H1 (cell line): ENCODE results near the gene COPS7A. TPM values are rescaled to one million over a fixed set of nuclear protein-coding genes. Genes with fewer than 3 reads are reported as not detected.
A peak's percentile ranks its signal among the peaks of the same experiment; 100 is the strongest.

ENCODE experiments used
- CTCF ChIA-PET: fragments of 300-600 bp; sonication (Branson Sonifier 250); formaldehyde crosslinking; loops from one replicate; lab custom pipeline; 2021; ENCODE audit not compliant: partially characterized antibody; lab: Charles Lee
- POLR2A ChIA-PET: fragments of 300-600 bp; sonication (Branson Sonifier 250); formaldehyde crosslinking; loops from one replicate; lab custom pipeline; 2021; ENCODE audit warnings: inconsistent platforms; ENCODE audit not compliant: partially characterized antibody; lab: Charles Lee
- DNase-seq, 2 experiments: peaks; one replicate each; pipeline versions ENCODE4 v3.0.0 to v3.0.0-alpha.2; 2010 to 2022; ENCODE audit warnings: low spot score in 2 of 2, low read depth in 1 of 2, mixed read lengths in 1 of 2
- FAIRE-seq: peaks from 2 replicates; lab custom pipeline; 2011; peaks lifted over from hg19 to GRCh38; lab: Jason Lieb, UNC
- H2AFZ ChIP-seq: 2 replicates; pipeline ENCODE4 v1.8.1; 2012; ENCODE audit warnings: low read length, inconsistent platforms
- H2AK5ac ChIP-seq: 2 replicates; pipeline ENCODE4 v1.6.1; 2013; ENCODE audit warnings: low read depth, low read length
- H2BK120ac ChIP-seq: replicated peaks from 2 replicates; pipeline ENCODE3; 2013; ENCODE audit warnings: low read depth, low read length, inconsistent platforms
- H2BK12ac ChIP-seq: 2 replicates; pipeline ENCODE4 v1.6.1; 2013; ENCODE audit warnings: low read depth, low read length
- H2BK15ac ChIP-seq: 2 replicates; pipeline ENCODE4 v1.6.1; 2013; ENCODE audit warnings: low read length
- H2BK20ac ChIP-seq: 2 replicates; pipeline ENCODE4 v1.6.1; 2013; ENCODE audit warnings: low read length
- H2BK5ac ChIP-seq: 2 replicates; pipeline ENCODE4 v1.6.1; 2013; ENCODE audit warnings: low read depth, low read length
- H3K14ac ChIP-seq: 2 replicates; pipeline ENCODE4 v1.6.1; 2013; ENCODE audit warnings: inconsistent platforms; ENCODE audit not compliant: insufficient read length
- H3K18ac ChIP-seq: 2 replicates; pipeline ENCODE4 v1.6.1; 2013; ENCODE audit warnings: low read length; ENCODE audit errors: extremely low read depth
- H3K23ac ChIP-seq: 2 replicates; pipeline ENCODE4 v1.6.1; 2013; ENCODE audit warnings: inconsistent platforms; ENCODE audit not compliant: insufficient read length
- H3K23me2 ChIP-seq: 2 replicates; pipeline ENCODE4 v1.6.1; 2013; ENCODE audit warnings: low read depth, low read length
- H3K27ac ChIP-seq: 2 replicates; pipeline ENCODE4 v1.6.1; 2011; ENCODE audit warnings: low read depth, low read length, inconsistent platforms
- H3K27me3 ChIP-seq, 4 experiments: replicated peaks in 1 of 4; 1 replicate in 1 of 4; 2 replicates in 3 of 4; pipeline versions ENCODE4 v1.6.1 to v1.8.1; 2011 to 2013; ENCODE audit warnings: low read length in 3 of 4, mild to moderate bottlenecking in 3 of 4, inconsistent platforms in 2 of 4, mixed read lengths in 2 of 4, moderate library complexity in 1 of 4; ENCODE audit not compliant: control insufficient read depth in 3 of 4, insufficient read depth in 3 of 4; ENCODE audit errors: extremely low read depth in 1 of 4
- H3K36me3 ChIP-seq, 4 experiments: 2 replicates each; pipeline versions ENCODE4 v1.6.1 to v1.8.1; 2011 to 2013; ENCODE audit warnings: mild to moderate bottlenecking in 4 of 4, low read length in 3 of 4, moderate library complexity in 2 of 4, control low read depth in 1 of 4, inconsistent platforms in 1 of 4; ENCODE audit not compliant: insufficient read depth in 4 of 4, control insufficient read depth in 2 of 4
- H3K4ac ChIP-seq: replicated peaks from 2 replicates; pipeline ENCODE3; 2013; ENCODE audit warnings: low read length, low read depth, mixed read lengths, inconsistent platforms; ENCODE audit not compliant: insufficient read length
- H3K4me1 ChIP-seq, 4 experiments: replicated peaks in 1 of 4; 1 replicate in 1 of 4; 2 replicates in 3 of 4; pipeline versions ENCODE4 v1.6.1 to v1.8.1; 2011 to 2013; ENCODE audit warnings: low read length in 3 of 4, inconsistent platforms in 2 of 4, mixed read lengths in 1 of 4; ENCODE audit not compliant: insufficient read depth in 4 of 4, control insufficient read depth in 3 of 4
- H3K4me2 ChIP-seq, 2 experiments: 2 replicates each; pipeline versions ENCODE4 v1.6.1 to v1.8.1; 2011 to 2013; ENCODE audit warnings: low read depth in 2 of 2, low read length in 2 of 2, control low read depth in 1 of 2, inconsistent platforms in 1 of 2, mild to moderate bottlenecking in 1 of 2; ENCODE audit not compliant: insufficient read depth in 1 of 2
- H3K4me3 ChIP-seq, 4 experiments: fragments of 200-600, 300-600 bp in 1 of 4; sonication (generic), shearing (Covaris generic), sonication (Bioruptor Twin) in 1 of 4; 2 replicates each; pipeline versions ENCODE4 v1.5.1 to v1.8.1; 2011 to 2016; ENCODE audit warnings: low read length in 4 of 4, low read depth in 3 of 4, control low read depth in 2 of 4, inconsistent platforms in 2 of 4, mild to moderate bottlenecking in 2 of 4, mixed read lengths in 1 of 4, moderate library complexity in 1 of 4; ENCODE audit not compliant: insufficient read depth in 2 of 4; ENCODE audit errors: extremely low read depth in 1 of 4
- H3K56ac ChIP-seq: replicated peaks from 2 replicates; pipeline ENCODE3; 2013; ENCODE audit warnings: low read depth, mild to moderate bottlenecking, mixed read lengths, low read length, inconsistent platforms; ENCODE audit not compliant: insufficient read length
- H3K79me1 ChIP-seq: 2 replicates; pipeline ENCODE4 v1.6.1; 2013; ENCODE audit warnings: low read depth, low read length, control low read depth
- H3K79me2 ChIP-seq, 2 experiments: 2 replicates each; pipeline versions ENCODE4 v1.6.1 to v1.8.1; 2012 to 2013; ENCODE audit warnings: low read length in 2 of 2, mild to moderate bottlenecking in 2 of 2, inconsistent platforms in 1 of 2; ENCODE audit not compliant: insufficient read depth in 2 of 2, control insufficient read depth in 1 of 2
- H3K9ac ChIP-seq, 4 experiments: replicated peaks in 1 of 4; 1 replicate in 1 of 4; 2 replicates in 3 of 4; pipeline versions ENCODE4 v1.6.1 to v1.8.1; 2011 to 2013; ENCODE audit warnings: low read depth in 3 of 4, low read length in 3 of 4, control low read depth in 2 of 4, mild to moderate bottlenecking in 2 of 4, moderate library complexity in 2 of 4, inconsistent platforms in 1 of 4; ENCODE audit errors: extremely low read depth in 1 of 4
- H3K9me3 ChIP-seq, 2 experiments: 2 replicates each; pipeline versions ENCODE4 v1.6.1 to v1.8.1; 2012 to 2013; ENCODE audit warnings: mild to moderate bottlenecking in 2 of 2, moderate library complexity in 2 of 2, control low read depth in 1 of 2, inconsistent platforms in 1 of 2, low read depth in 1 of 2, low read length in 1 of 2, mixed read lengths in 1 of 2; ENCODE audit not compliant: insufficient read depth in 2 of 2
- H4K20me1 ChIP-seq, 2 experiments: replicated peaks in 1 of 2; 2 replicates each; pipeline versions ENCODE3 to v1.8.1; 2011 to 2013; ENCODE audit warnings: inconsistent platforms in 2 of 2, low read length in 2 of 2, mild to moderate bottlenecking in 1 of 2; ENCODE audit not compliant: insufficient read depth in 2 of 2, control insufficient read depth in 1 of 2
- H4K5ac ChIP-seq: 2 replicates; pipeline ENCODE4 v1.6.1; 2013; ENCODE audit warnings: low read length, low read depth, mixed read lengths, inconsistent platforms; ENCODE audit not compliant: insufficient read length
- H4K8ac ChIP-seq: 2 replicates; pipeline ENCODE4 v1.8.0; 2013; ENCODE audit warnings: mild to moderate bottlenecking, moderate library complexity, low read length, inconsistent platforms; ENCODE audit not compliant: insufficient read depth; ENCODE audit errors: extremely low read depth
- H4K91ac ChIP-seq: replicated peaks from 2 replicates; pipeline ENCODE3; 2013; ENCODE audit warnings: low read length, mixed read lengths, inconsistent platforms; ENCODE audit not compliant: insufficient read length
- CBX5 ChIP-seq: fragments of 300-800, 300-1000 bp; sonication (generic); IDR thresholded peaks from 2 replicates; pipeline ENCODE4 v1.7.1; 2016; ENCODE audit warnings: antibody characterized with exemption, low read length, low read depth
- EZH2 ChIP-seq: fragments of 200-600 bp; sonication (generic); IDR thresholded peaks from 2 replicates; pipeline ENCODE4 v1.7.1; 2012; ENCODE audit warnings: low read depth, mild to moderate bottlenecking, moderate library complexity, low read length, inconsistent platforms; ENCODE audit not compliant: severe bottlenecking
- KDM4A ChIP-seq: IDR thresholded peaks from one replicate; pipeline ENCODE4 v1.7.1; 2012; ENCODE audit warnings: low read depth, mild to moderate bottlenecking, moderate library complexity, low read length, inconsistent platforms; ENCODE audit not compliant: severe bottlenecking
- POLR2A ChIP-seq, 2 experiments: IDR thresholded peaks; 1 replicate in 1 of 2; 2 replicates in 1 of 2; pipeline ENCODE4 v1.6.1; 2011; ENCODE audit warnings: low read depth in 2 of 2, low read length in 2 of 2, mild to moderate bottlenecking in 2 of 2; ENCODE audit errors: control extremely low read depth in 1 of 2
- RBBP5 ChIP-seq: IDR thresholded peaks from 2 replicates; pipeline ENCODE4 v1.7.1; 2012; ENCODE audit warnings: low read depth, mild to moderate bottlenecking, inconsistent platforms, low read length, moderate library complexity, borderline replicate concordance
- SUZ12 ChIP-seq: fragments of 200-600 bp; sonication (generic); IDR thresholded peaks from 2 replicates; pipeline ENCODE4 v1.6.1; 2012; ENCODE audit warnings: mild to moderate bottlenecking, inconsistent platforms, low read length, moderate library complexity, mixed read lengths
- YY1 ChIP-seq: IDR thresholded peaks from 2 replicates; pipeline ENCODE4 v1.6.1; 2011; ENCODE audit warnings: low read depth, mild to moderate bottlenecking, low read length
- WGBS, 2 experiments: shearing (Covaris generic) in 1 of 2; methylation state at CpG; one replicate each; pipeline versions ENCODE4 v1.1.6 to v1.1.7; 2013 to 2015; ENCODE audit warnings: low lambda C conversion rate in 2 of 2, mixed read lengths in 2 of 2, inconsistent platforms in 1 of 2, low coverage in 1 of 2, missing lambda C conversion rate in 1 of 2; ENCODE audit not compliant: insufficient replicate concordance in 2 of 2, insufficient coverage in 1 of 2, insufficient read length in 1 of 2; ENCODE audit errors: extremely low coverage in 1 of 2, missing lambda C conversion rate in 1 of 2; 5-methylcytosine and 5-hydroxymethylcytosine counted together
- polyA plus RNA-seq, 7 experiments: library from polyadenylated mRNA; depleted of rRNA in 3 of 7; stranded (reverse) in 5 of 7; unstranded in 2 of 7; fragments of >200 nt in 5 of 7; fragments of 200-250 nt in 2 of 7; gene quantifications; 1 replicate in 5 of 7; 2 replicates in 1 of 7; 4 replicates in 1 of 7; pipeline versions ENCODE4 v1.2.1 to v1.2.3, GENCODE V29; 2011 to 2013; ENCODE audit warnings: missing spikeins in 2 of 7, mixed read lengths in 2 of 7
- total RNA-seq: library from RNA; stranded (reverse); fragmentation: NEBNext Ultra II Directional; extraction: Animal tissue kit (Norgen Biotek cat#: 25700); gene quantifications from 2 replicates; pipeline ENCODE4 v1.2.1, GENCODE V29; 2021

Gene COPS7A
- total and polyA plus RNA-seq, 2 of the 8 experiments (the other 6 are each of a cell fraction or from before 2014, with no cell fraction given) = 44.5 to 95.9 TPM

DNA sequence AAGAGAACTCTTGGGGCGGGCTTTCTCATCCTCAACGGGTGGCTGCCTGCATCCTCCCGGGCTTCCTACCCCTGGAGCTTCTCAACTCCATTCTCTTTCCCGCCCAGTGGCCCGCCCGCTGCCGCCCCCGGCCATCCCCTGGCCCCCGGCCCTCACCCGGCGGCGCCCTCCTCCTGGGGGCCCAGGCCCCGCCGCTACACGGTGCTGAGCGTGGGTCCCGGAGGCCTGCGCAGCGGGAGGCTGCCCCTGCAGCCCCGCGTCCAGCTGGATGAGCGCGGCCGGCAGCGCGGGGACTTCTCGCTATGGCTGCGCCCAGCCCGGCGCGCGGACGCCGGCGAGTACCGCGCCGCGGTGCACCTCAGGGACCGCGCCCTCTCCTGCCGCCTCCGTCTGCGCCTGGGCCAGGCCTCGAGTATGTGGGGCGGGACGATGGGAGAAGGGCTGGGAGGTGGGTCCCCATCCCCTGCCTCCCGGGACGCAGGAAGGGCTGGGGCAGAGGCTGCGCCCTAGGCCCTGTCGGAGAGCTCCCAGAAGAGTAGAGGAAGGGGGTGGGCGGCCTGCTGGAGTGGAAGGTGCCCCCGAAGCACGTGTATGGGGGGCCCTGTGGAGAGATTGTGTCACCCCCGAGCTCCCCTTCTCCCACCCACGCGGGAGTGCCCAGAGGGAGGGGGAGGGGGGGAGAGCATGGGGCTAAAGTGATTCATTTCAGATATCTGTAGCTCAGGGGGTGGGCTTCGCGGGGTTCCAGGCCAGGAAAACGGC lies 49.9 kb downstream of the COPS7A start:
- TF ChIP-seq POLR2A (IDR thresholded peaks at IDR 0.05; ENCODE audit: control extremely low read depth in 1 of 2, low read depth in 2 of 2, low read length in 2 of 2) (no peak), EZH2 (peak; percentile 70), KDM4A (peak; percentile 59), SUZ12 (0 out of 2 replicates have a peak, but pooled peaks have one; percentile 47), RBBP5 (0 out of 2 replicates have a peak, but pooled peaks have one; percentile 52), CBX5 (no peak), YY1 (0 out of 2 replicates have a peak, but pooled peaks have one; percentile 21)
- H2AFZ ChIP-seq = no peak overlapping the region
- H2BK20ac ChIP-seq = no peak overlapping the region
- H3K27ac ChIP-seq = no peak overlapping the region
- no peak overlapping the region for H4K5ac ChIP-seq
- peaks cover 3 to 12% of the 10 kb centered on the region in 2 experiments for H4K20me1 ChIP-seq
- POLR2A ChIA-PET = interaction anchor here (0.7 to 11.6 kb wide), 21 partner anchors 6 to 240 kb away, joined by 3 to 151 read pairs (median 3); partner anchors contain the start of genes CDCA3, GAPDH, GPR162 and MLF2
- no peak overlapping the region for H3K4ac ChIP-seq
- H3K79me1 ChIP-seq = no peaks in the 10 kb centered on the region
- no peak overlapping the region for H2BK5ac ChIP-seq
- 0 out of 2 replicates have a peak overlapping the region, but pooled peaks have one; percentile 99 for H2BK15ac ChIP-seq
- H3K4me2 ChIP-seq = peak overlapping the region; percentile 83 to 85
- H3K18ac ChIP-seq = peak overlapping the region; percentile 48
- no peak overlapping the region for H2AK5ac ChIP-seq
- H3K23ac ChIP-seq = no peak overlapping the region
- H3K14ac ChIP-seq = no peak overlapping the region
- H2BK120ac ChIP-seq = no peak overlapping the region
- H3K9ac ChIP-seq = no peak overlapping the region; a peak in 2 of 7 replicates
- H3K9me3 ChIP-seq = no peaks in the 10 kb centered on the region
- peak overlapping the region; percentile 5 to 60 (median 31) for H3K4me3 ChIP-seq
- peaks cover 8 to 39% (median 30%) of the 10 kb centered on the region in 4 experiments for H3K4me1 ChIP-seq
- 0 out of 2 replicates have a peak overlapping the region, but pooled peaks have one; percentile 27 for H2BK12ac ChIP-seq
- no peak overlapping the region for H3K56ac ChIP-seq
- WGBS, 2 experiments = 13% methylated on average over 30 of the region's 60 CpGs; no CpG with 5 or more reads in 1 of the 2 experiments
- DNase-seq (no peak), FAIRE-seq (no peak)
- peaks cover 0 to 36% (median 26%) of the 10 kb centered on the region in 4 experiments; a peak in 5 of 7 replicates for H3K27me3 ChIP-seq
- peaks cover 0 to 7% of the 10 kb centered on the region in 2 experiments; a peak in 1 of 4 replicates for H3K79me2 ChIP-seq
- peaks cover 15% of the 10 kb centered on the region for H3K23me2 ChIP-seq
- no peak overlapping the region for H4K91ac ChIP-seq
- peaks cover 0 to 23% (median 5%) of the 10 kb centered on the region in 4 experiments; a peak in 6 of 8 replicates for H3K36me3 ChIP-seq
- CTCF ChIA-PET = interaction anchor here (0.6 to 29.6 kb wide), 10 partner anchors 8 to 155 kb away, joined by 3 to 532 read pairs (median 4); partner anchors contain the start of genes GNB3, GPR162, MLF2 and P3H3
- H4K8ac ChIP-seq = peak overlapping the region; percentile 72; the same call in 1 of the 2 replicates
